Measurements from ENCODE around the gene SKI. TPM values are rescaled to one million over a fixed set of nuclear protein-coding genes. Genes with fewer than 3 reads are reported as not detected.

SKI gene
- total and polyA plus RNA-seq, 9 of the 15 experiments (the other 6 are each of a cell fraction or from before 2014, with no cell fraction given): 0.10 to 60.5 (median 4.6) TPM

DNA sequence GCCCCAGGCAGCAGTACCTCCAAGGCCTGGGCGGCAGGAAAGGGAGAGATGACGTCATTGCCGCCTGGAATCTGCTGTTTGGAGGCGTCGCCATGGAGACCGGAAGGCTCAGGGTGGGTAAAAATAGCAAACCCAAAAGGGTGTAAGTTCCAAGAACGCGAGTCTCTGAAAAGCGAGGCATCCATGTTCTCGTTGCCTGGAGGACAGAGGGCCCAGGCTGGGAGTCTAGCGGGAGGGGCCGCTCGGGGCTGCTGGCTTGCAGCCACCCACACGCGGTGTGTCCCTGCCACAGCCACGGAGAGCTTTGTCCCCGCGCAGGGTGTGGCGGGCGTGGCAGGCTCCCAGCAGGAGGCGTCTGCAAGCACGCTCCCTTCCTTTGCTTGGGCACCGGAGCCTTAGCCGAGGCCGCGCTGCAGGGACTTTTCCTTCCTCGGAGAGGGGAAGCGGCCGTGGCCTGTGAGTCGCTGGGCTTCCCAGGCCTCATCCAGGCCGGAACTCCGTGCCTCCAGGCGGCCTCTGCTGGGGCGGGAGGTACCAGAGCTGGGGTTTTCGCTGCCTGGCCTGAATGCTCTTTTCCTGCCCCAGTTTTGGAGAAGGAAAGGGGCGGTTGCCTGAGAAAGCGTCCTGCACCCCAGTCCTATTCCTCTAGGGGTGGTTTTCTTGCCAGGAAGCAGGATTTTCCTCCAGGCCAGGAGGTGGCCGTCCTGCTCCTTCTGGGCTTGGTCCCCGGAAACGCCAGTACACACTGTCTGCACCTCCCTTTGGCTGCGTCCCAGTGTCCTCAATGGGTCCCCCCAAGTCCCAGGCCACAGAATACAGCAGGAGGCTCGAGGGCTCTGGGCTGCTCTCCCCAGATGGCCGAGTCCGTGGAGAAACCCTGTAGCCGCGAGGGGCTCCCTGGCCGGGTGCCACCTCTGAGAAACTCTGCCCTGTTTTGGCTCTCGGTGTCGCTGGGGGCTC lies 15.3 kb upstream of the SKI start (continued):
- TF ChIP-seq, protein P1, sequence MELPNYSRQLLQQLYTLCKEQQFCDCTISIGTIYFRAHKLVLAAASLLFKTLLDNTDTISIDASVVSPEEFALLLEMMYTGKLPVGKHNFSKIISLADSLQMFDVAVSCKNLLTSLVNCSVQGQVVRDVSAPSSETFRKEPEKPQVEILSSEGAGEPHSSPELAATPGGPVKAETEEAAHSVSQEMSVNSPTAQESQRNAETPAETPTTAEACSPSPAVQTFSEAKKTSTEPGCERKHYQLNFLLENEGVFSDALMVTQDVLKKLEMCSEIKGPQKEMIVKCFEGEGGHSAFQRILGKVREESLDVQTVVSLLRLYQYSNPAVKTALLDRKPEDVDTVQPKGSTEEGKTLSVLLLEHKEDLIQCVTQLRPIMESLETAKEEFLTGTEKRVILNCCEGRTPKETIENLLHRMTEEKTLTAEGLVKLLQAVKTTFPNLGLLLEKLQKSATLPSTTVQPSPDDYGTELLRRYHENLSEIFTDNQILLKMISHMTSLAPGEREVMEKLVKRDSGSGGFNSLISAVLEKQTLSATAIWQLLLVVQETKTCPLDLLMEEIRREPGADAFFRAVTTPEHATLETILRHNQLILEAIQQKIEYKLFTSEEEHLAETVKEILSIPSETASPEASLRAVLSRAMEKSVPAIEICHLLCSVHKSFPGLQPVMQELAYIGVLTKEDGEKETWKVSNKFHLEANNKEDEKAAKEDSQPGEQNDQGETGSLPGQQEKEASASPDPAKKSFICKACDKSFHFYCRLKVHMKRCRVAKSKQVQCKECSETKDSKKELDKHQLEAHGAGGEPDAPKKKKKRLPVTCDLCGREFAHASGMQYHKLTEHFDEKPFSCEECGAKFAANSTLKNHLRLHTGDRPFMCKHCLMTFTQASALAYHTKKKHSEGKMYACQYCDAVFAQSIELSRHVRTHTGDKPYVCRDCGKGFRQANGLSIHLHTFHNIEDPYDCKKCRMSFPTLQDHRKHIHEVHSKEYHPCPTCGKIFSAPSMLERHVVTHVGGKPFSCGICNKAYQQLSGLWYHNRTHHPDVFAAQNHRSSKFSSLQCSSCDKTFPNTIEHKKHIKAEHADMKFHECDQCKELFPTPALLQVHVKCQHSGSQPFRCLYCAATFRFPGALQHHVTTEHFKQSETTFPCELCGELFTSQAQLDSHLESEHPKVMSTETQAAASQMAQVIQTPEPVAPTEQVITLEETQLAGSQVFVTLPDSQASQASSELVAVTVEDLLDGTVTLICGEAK (IDR thresholded peaks at IDR 0.05): peak; percentile 32; the same call in 1 of the 2 replicates
- TF ChIP-seq, protein P1 (CRISPR knock-in tag; IDR thresholded peaks at IDR 0.05): no peak
- no peak for TF ChIP-seq RBM22 (IDR thresholded peaks at IDR 0.05; ENCODE audit: low read depth, low read length, poor library complexity, severe bottlenecking)
- TF ChIP-seq, protein P2, sequence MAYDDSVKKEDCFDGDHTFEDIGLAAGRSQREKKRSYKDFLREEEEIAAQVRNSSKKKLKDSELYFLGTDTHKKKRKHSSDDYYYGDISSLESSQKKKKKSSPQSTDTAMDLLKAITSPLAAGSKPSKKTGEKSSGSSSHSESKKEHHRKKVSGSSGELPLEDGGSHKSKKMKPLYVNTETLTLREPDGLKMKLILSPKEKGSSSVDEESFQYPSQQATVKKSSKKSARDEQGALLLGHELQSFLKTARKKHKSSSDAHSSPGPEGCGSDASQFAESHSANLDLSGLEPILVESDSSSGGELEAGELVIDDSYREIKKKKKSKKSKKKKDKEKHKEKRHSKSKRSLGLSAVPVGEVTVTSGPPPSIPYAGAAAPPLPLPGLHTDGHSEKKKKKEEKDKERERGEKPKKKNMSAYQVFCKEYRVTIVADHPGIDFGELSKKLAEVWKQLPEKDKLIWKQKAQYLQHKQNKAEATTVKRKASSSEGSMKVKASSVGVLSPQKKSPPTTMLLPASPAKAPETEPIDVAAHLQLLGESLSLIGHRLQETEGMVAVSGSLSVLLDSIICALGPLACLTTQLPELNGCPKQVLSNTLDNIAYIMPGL (CRISPR knock-in tag; IDR thresholded peaks at IDR 0.05): no peak
- no peak for TF ChIP-seq POLR2H (tag; IDR thresholded peaks at IDR 0.05; ENCODE audit: low read depth)
- no peak for TF ChIP-seq ZNF133 (CRISPR knock-in tag; IDR thresholded peaks at IDR 0.05)
- TF ChIP-seq ILF3 (IDR thresholded peaks at IDR 0.05; ENCODE audit: borderline replicate concordance): no peak
- TF ChIP-seq NCOA2 (IDR thresholded peaks at IDR 0.05; ENCODE audit: partially characterized antibody in 2 of 2): no peak
- peak; percentile 57 for TF ChIP-seq BHLHE40 (IDR thresholded peaks at IDR 0.05; ENCODE audit: low read length)
- 0 out of 2 replicates have a peak, but pooled peaks have one; percentile 37 for TF ChIP-seq FOXP1 (CRISPR knock-in tag; IDR thresholded peaks at IDR 0.05)
- no peak for TF ChIP-seq EP300 (IDR thresholded peaks at IDR 0.05; ENCODE audit: low read length)
- no peak for TF ChIP-seq PML (IDR thresholded peaks at IDR 0.05; ENCODE audit: low read length)
- TF ChIP-seq ZNF124 (CRISPR knock-in tag; IDR thresholded peaks at IDR 0.05): no peak
- TF ChIP-seq RCOR1 (IDR thresholded peaks at IDR 0.05; ENCODE audit: borderline replicate concordance in 1 of 2, low read depth in 2 of 2, low read length in 2 of 2): no peak
- TF ChIP-seq, protein P3, sequence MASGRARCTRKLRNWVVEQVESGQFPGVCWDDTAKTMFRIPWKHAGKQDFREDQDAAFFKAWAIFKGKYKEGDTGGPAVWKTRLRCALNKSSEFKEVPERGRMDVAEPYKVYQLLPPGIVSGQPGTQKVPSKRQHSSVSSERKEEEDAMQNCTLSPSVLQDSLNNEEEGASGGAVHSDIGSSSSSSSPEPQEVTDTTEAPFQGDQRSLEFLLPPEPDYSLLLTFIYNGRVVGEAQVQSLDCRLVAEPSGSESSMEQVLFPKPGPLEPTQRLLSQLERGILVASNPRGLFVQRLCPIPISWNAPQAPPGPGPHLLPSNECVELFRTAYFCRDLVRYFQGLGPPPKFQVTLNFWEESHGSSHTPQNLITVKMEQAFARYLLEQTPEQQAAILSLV (tag; IDR thresholded peaks at IDR 0.05): no peak
- TF ChIP-seq ZNF174 (CRISPR knock-in tag; IDR thresholded peaks at IDR 0.05): no peak

Data from K562 (cell line).